ENCODE measurements around the gene PLEKHS1.

DNA sequence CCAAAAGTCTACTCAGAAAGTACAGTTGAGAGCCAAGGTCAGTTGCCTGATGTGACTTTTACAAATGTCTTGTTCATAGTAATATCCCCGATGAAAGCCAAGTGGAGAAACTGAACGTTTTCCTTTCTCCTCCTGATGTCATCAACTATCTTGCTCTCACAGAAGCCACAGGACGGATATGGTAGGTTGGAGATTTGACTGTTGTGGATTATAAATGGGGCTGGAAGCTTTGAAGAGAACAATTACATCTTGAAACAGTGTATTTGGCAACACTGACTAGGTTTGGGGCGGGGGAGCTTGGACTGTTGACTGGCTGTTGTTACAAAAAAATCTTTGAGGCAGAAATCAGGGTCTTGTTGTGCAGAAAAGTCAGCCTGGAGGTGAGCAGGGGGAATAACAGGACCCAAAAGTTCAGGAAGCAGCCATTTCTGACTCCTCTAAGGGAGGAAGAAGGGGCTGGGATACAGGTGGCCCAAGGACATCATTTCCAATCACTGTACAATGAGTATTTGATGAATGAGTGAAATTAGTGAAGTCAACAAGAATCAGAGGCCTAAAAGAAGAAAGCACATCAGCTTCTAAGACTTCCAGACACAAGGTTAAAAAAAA lies 24.3 kb downstream of the PLEKHS1 start:
- TF ChIP-seq SMC3 (IDR thresholded peaks at IDR 0.05; ENCODE audit: low read depth, low read length) = no peak
- TF ChIP-seq, protein P1, sequence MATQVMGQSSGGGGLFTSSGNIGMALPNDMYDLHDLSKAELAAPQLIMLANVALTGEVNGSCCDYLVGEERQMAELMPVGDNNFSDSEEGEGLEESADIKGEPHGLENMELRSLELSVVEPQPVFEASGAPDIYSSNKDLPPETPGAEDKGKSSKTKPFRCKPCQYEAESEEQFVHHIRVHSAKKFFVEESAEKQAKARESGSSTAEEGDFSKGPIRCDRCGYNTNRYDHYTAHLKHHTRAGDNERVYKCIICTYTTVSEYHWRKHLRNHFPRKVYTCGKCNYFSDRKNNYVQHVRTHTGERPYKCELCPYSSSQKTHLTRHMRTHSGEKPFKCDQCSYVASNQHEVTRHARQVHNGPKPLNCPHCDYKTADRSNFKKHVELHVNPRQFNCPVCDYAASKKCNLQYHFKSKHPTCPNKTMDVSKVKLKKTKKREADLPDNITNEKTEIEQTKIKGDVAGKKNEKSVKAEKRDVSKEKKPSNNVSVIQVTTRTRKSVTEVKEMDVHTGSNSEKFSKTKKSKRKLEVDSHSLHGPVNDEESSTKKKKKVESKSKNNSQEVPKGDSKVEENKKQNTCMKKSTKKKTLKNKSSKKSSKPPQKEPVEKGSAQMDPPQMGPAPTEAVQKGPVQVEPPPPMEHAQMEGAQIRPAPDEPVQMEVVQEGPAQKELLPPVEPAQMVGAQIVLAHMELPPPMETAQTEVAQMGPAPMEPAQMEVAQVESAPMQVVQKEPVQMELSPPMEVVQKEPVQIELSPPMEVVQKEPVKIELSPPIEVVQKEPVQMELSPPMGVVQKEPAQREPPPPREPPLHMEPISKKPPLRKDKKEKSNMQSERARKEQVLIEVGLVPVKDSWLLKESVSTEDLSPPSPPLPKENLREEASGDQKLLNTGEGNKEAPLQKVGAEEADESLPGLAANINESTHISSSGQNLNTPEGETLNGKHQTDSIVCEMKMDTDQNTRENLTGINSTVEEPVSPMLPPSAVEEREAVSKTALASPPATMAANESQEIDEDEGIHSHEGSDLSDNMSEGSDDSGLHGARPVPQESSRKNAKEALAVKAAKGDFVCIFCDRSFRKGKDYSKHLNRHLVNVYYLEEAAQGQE (IDR thresholded peaks at IDR 0.05; ENCODE audit: low read depth, low read length) = no peak
- TF ChIP-seq, protein P2, sequence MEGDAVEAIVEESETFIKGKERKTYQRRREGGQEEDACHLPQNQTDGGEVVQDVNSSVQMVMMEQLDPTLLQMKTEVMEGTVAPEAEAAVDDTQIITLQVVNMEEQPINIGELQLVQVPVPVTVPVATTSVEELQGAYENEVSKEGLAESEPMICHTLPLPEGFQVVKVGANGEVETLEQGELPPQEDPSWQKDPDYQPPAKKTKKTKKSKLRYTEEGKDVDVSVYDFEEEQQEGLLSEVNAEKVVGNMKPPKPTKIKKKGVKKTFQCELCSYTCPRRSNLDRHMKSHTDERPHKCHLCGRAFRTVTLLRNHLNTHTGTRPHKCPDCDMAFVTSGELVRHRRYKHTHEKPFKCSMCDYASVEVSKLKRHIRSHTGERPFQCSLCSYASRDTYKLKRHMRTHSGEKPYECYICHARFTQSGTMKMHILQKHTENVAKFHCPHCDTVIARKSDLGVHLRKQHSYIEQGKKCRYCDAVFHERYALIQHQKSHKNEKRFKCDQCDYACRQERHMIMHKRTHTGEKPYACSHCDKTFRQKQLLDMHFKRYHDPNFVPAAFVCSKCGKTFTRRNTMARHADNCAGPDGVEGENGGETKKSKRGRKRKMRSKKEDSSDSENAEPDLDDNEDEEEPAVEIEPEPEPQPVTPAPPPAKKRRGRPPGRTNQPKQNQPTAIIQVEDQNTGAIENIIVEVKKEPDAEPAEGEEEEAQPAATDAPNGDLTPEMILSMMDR (IDR thresholded peaks at IDR 0.05) = no peak; the same call in 1 of the 2 replicates
- no peak for TF ChIP-seq SIN3A (IDR thresholded peaks at IDR 0.05; ENCODE audit: borderline replicate concordance, low read depth, low read length)
- TF ChIP-seq, protein P3, sequence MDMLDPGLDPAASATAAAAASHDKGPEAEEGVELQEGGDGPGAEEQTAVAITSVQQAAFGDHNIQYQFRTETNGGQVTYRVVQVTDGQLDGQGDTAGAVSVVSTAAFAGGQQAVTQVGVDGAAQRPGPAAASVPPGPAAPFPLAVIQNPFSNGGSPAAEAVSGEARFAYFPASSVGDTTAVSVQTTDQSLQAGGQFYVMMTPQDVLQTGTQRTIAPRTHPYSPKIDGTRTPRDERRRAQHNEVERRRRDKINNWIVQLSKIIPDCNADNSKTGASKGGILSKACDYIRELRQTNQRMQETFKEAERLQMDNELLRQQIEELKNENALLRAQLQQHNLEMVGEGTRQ (IDR thresholded peaks at IDR 0.05; ENCODE audit: borderline replicate concordance, low read depth, low read length) = no peak
- TF ChIP-seq RAD21 (IDR thresholded peaks at IDR 0.05; ENCODE audit: low read length) = no peak
- no peak for TF ChIP-seq EP300 (IDR thresholded peaks at IDR 0.05; ENCODE audit: borderline replicate concordance in 1 of 2, low read depth in 1 of 2, low read length in 1 of 2)
- TF ChIP-seq NFIC (IDR thresholded peaks at IDR 0.05; ENCODE audit: borderline replicate concordance) = no peak
- TF ChIP-seq YY1 (IDR thresholded peaks at IDR 0.05; ENCODE audit: low read depth) = no peak
- TF ChIP-seq NRF1 (IDR thresholded peaks at IDR 0.05; ENCODE audit: low read depth, low read length) = no peak
- TF ChIP-seq FOXM1 (IDR thresholded peaks at IDR 0.05; ENCODE audit: low read depth) = no peak
- no peak for TF ChIP-seq RXRA (IDR thresholded peaks at IDR 0.05; ENCODE audit: borderline replicate concordance, low read depth)

Measured in SK-N-SH (cell line).